Erythroblast (primary cell): ENCODE data around the gene BLM.

Experiments
- GATA1 ChIP-seq: IDR thresholded peaks from 2 replicates; pipeline ENCODE4 v1.6.1; 2011; ENCODE audit warnings: low read depth, mild to moderate bottlenecking, control low read depth, low read length, moderate library complexity
- POLR2A ChIP-seq: IDR thresholded peaks from 2 replicates; pipeline ENCODE4 v1.6.1; 2011; ENCODE audit warnings: mild to moderate bottlenecking, low read length

DNA sequence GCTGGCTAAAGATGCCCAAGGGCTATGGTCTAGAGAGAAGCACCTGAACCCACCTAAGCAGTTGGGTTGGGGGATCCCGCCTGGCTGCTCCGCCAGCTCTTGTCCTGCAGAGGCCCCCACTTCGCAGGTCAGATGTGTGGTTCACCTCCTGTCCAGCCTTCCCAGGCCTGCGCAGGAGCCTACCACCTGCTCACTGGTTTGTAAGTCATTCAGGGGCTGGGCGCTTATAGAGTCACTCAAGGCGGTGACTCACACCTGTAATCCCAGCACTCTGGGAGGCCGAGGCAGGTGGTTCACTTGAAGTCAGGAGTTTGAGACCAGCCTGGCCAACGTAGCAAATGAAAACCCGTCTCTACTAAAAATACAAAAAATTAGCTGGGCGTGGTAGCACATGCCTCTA, 147.4 kb downstream of the BLM start:
- TF ChIP-seq POLR2A (no peak), GATA1 (no peak)
